Measurements from ENCODE around the gene AK9. TPM values are rescaled to one million over a fixed set of nuclear protein-coding genes. Genes with fewer than 3 reads are reported as not detected.

Gene AK9
- total and polyA plus RNA-seq, 10 of the 15 experiments (the other 5 are each of a cell fraction or from before 2014, with no cell fraction given): 2.1 to 7.4 (median 4.2) TPM

DNA sequence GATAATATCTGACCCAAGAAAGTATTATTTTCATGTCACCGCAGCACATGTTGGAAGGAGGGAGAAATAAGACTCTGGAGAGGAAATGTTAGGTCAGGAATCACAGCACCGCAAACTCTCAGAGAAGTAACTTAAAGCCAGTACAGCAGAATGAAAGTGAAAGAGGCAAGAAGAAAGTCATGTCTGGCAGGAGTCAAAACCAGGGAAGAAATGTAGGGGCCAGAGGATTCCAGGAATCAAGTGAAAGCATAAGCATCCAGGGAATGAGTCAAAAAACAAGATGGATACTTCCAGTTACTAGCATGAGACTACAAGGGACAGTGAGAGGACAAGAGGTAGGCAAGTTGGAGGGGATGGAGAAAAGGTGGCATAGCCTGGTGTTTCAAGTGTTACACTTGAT, 80.4 kb downstream of the AK9 start:
- 31% methylated on average over 2 of the region's 2 CpGs for WGBS (ENCODE audit: insufficient coverage, insufficient replicate concordance, low lambda C conversion rate, missing lambda C conversion rate)
- Histone ChIP-seq H3K4me1 (ENCODE audit: control insufficient read depth, insufficient read depth, low read length) (no peaks in the 10 kb centered on the region), H3K27me3 (replicated peaks in 1 of 2; ENCODE audit: control insufficient read depth in 2 of 2, insufficient read depth in 2 of 2, low read length in 1 of 2) (no peaks in the 10 kb centered on the region), H3K79me2 (ENCODE audit: control insufficient read depth, insufficient read depth, low read length) (no peaks in the 10 kb centered on the region), H2AFZ (ENCODE audit: control insufficient read depth, low read depth, low read length) (no peak overlapping the region), H3K27ac (ENCODE audit: control insufficient read depth, insufficient read depth) (no peak overlapping the region), H3K4me2 (ENCODE audit: control insufficient read depth, insufficient read depth) (no peak overlapping the region), H3K4me3 (no peak overlapping the region), H3K36me3 (ENCODE audit: control insufficient read depth in 2 of 2, insufficient read depth in 2 of 2, low read length in 1 of 2) (no peaks in the 10 kb centered on the region), H4K20me1 (ENCODE audit: control insufficient read depth, insufficient read depth) (no peaks in the 10 kb centered on the region), H3K9ac (ENCODE audit: control insufficient read depth, insufficient read depth, low read length) (no peak overlapping the region), H3K9me3 (replicated peaks; ENCODE audit: control insufficient read depth, insufficient read depth, low read length) (peaks cover 1% of the 10 kb centered on the region; the same call in 2 of the 3 replicates)
- SMC1A ChIA-PET (ENCODE audit: uncharacterized antibody, unreplicated experiment): no interaction called here
- in situ Hi-C loops (cut with MboI) (no loop called here), intact Hi-C loops (cut with micrococcal nuclease; ENCODE audit: unreplicated experiment) (no loop called here)
- DNase-seq (ENCODE audit: low read depth, low spot score): no peak
- TF ChIP-seq CHD1 (IDR thresholded peaks at IDR 0.05; ENCODE audit: low read depth, low read length) (no peak), POLR2A (IDR thresholded peaks at IDR 0.05; ENCODE audit: low read depth, low read length) (no peak), SP1 (IDR thresholded peaks at IDR 0.05; ENCODE audit: low read depth, low read length) (no peak), ETV6 (conservative IDR thresholded peaks at IDR 0.05 in 1 of 2, IDR thresholded peaks at IDR 0.05 in 1 of 2; ENCODE audit: borderline replicate concordance in 1 of 2, low read depth in 1 of 2) (no peak), JUND (IDR thresholded peaks at IDR 0.05; ENCODE audit: low read depth, low read length) (no peak), POLR2AphosphoS5 (IDR thresholded peaks at IDR 0.05; ENCODE audit: low read length) (no peak), CBFB (IDR thresholded peaks at IDR 0.05; ENCODE audit: low read depth) (no peak), SMAD5 (IDR thresholded peaks at IDR 0.05; ENCODE audit: low read depth) (no peak), EZH2 (IDR thresholded peaks at IDR 0.05; ENCODE audit: borderline replicate concordance, control insufficient read depth, low read depth, low read length) (no peak), CREM (IDR thresholded peaks at IDR 0.05; ENCODE audit: low read depth) (no peak), RBBP5 (conservative IDR thresholded peaks at IDR 0.05) (no peak)
- TF ChIP-seq, protein P1, sequence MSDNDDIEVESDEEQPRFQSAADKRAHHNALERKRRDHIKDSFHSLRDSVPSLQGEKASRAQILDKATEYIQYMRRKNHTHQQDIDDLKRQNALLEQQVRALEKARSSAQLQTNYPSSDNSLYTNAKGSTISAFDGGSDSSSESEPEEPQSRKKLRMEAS (IDR thresholded peaks at IDR 0.05; ENCODE audit: low read depth, low read length): no peak
- TF ChIP-seq, protein P2, sequence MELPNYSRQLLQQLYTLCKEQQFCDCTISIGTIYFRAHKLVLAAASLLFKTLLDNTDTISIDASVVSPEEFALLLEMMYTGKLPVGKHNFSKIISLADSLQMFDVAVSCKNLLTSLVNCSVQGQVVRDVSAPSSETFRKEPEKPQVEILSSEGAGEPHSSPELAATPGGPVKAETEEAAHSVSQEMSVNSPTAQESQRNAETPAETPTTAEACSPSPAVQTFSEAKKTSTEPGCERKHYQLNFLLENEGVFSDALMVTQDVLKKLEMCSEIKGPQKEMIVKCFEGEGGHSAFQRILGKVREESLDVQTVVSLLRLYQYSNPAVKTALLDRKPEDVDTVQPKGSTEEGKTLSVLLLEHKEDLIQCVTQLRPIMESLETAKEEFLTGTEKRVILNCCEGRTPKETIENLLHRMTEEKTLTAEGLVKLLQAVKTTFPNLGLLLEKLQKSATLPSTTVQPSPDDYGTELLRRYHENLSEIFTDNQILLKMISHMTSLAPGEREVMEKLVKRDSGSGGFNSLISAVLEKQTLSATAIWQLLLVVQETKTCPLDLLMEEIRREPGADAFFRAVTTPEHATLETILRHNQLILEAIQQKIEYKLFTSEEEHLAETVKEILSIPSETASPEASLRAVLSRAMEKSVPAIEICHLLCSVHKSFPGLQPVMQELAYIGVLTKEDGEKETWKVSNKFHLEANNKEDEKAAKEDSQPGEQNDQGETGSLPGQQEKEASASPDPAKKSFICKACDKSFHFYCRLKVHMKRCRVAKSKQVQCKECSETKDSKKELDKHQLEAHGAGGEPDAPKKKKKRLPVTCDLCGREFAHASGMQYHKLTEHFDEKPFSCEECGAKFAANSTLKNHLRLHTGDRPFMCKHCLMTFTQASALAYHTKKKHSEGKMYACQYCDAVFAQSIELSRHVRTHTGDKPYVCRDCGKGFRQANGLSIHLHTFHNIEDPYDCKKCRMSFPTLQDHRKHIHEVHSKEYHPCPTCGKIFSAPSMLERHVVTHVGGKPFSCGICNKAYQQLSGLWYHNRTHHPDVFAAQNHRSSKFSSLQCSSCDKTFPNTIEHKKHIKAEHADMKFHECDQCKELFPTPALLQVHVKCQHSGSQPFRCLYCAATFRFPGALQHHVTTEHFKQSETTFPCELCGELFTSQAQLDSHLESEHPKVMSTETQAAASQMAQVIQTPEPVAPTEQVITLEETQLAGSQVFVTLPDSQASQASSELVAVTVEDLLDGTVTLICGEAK (IDR thresholded peaks at IDR 0.05; ENCODE audit: borderline replicate concordance): no peak
- TF ChIP-seq, protein P3, sequence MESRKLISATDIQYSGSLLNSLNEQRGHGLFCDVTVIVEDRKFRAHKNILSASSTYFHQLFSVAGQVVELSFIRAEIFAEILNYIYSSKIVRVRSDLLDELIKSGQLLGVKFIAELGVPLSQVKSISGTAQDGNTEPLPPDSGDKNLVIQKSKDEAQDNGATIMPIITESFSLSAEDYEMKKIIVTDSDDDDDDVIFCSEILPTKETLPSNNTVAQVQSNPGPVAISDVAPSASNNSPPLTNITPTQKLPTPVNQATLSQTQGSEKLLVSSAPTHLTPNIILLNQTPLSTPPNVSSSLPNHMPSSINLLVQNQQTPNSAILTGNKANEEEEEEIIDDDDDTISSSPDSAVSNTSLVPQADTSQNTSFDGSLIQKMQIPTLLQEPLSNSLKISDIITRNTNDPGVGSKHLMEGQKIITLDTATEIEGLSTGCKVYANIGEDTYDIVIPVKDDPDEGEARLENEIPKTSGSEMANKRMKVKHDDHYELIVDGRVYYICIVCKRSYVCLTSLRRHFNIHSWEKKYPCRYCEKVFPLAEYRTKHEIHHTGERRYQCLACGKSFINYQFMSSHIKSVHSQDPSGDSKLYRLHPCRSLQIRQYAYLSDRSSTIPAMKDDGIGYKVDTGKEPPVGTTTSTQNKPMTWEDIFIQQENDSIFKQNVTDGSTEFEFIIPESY (IDR thresholded peaks at IDR 0.05): no peak
- BruUV-seq (replicated peaks): no TSS peak
- no peak for FAIRE-seq
- POLR2A ChIA-PET: no interaction called here
- RAD21 ChIA-PET (ENCODE audit: unreplicated experiment): no interaction called here
- CTCF ChIA-PET: no interaction called here
- ATAC-seq: no peak

Data from GM12878 (cell line).